ENCODE data around the gene KIF25.
"Not testable (repeated sequence)": the region's sequence is repeated elsewhere in the genome, so short reads cannot be mapped to it uniquely, and the experiment has no call there.

- TF ChIP-seq TAF1 (conservative IDR thresholded peaks at IDR 0.05); HNF4G (IDR thresholded peaks at IDR 0.05): not testable (repeated sequence)
Observed at GRCh38 chr6:168001514-168001913, 4.0 kb downstream of the KIF25 start.
